GM19395 (cell line): ENCODE measurements around the gene DOCK6.
"Not testable (repeated sequence)": the region's sequence is repeated elsewhere in the genome, so short reads cannot be mapped to it uniquely, and the experiment has no call there.

Source experiments
- ATAC-seq: cut with Tn5 transposase; IDR thresholded peaks from one replicate; pipeline ENCODE4 v1.9.1; 2021; ENCODE audit warnings: mild to moderate bottlenecking, moderate library complexity; ENCODE audit not compliant: unreplicated experiment

The DOCK6 gene

GRCh38 chr19:11199517-11199916 lies 62.8 kb downstream of the DOCK6 start:
- no peak for ATAC-seq

GRCh38 chr19:11198769-11199424 lies 63.4 kb downstream of the DOCK6 start:
- ATAC-seq = no peak

- no peak for ATAC-seq
These were observed 64.2 kb downstream of the DOCK6 start for GRCh38 chr19:11198175-11198534.

DNA sequence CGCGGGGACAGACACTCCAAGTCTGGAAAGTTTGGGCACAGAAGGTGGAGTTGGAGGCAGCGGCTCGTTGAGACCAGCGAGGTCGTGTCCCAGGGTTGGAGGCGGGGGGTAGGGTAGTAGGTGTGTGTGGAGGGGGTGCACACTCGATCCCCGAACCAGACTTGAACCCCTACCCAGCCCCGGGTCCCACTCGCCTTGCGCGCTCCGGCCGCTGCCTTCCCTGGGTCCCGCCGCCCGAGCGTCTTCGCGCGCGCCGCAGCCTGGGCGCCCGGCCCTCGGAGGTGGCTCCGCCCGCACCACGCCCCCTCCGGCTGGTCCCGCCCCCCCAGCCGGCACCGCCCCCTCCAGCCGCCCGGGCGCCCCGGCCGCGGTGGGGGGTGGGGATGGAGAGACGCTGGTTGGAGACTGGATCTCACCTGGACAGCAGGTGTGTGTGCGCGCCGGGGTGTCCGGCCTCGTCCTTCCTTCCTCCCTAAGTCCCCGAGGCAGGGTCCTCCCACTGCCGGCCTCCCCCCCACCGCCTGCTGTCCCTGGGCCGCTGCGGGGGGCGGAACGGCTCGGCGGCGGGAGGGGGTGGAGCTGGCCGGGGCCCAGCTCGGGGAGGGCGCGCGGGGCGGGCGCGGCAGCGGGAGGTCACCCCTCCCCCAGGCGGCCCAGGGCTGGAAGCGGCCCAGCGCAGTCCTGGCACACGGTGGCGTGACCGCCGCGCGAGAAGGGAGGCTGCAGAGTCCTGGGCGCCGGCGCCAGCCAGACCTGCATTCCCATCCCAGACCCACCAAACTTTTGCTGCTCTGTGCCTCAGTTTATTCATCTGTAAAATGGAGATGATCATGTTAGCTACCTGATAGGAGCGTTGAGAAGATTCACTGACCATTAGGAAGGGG lies 64.8 kb downstream of the DOCK6 start, which contains the start of gene KANK2:
Gene KANK2 (minus strand): TSS at position 255 of the 884 bp plus-strand sequence. CDS start 3,034 bp downstream, outside the sequence.
- peak; percentile 67 for ATAC-seq

- no peak for ATAC-seq
These were observed 65.7 kb downstream of the DOCK6 start for GRCh38 chr19:11196406-11197287.

DNA sequence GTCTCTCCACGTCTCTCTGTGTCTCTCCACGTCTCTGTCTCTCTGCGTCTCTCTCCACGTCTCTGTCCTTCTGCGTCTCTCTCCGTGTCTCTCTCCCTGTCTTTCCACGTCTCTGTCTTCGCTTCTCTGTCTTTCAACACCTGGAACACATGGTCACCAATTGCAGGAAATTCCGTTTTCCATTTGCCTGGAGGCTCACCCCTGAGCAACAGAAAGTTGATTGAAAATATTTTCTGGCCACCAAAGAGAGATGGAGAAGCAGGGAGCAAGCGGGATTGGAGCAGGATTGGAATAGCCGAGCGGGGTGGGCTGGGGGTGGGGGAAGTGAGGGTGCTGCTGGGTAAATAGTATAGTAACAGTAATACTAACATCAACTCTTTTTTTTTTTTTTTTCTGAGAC lies 66.6 kb downstream of the DOCK6 start:
- ATAC-seq = no peak

GRCh38 chr19:11194656-11195558 lies 67.4 kb downstream of the DOCK6 start:
- ATAC-seq = no peak

GRCh38 chr19:11194173-11194572 lies 68.2 kb downstream of the DOCK6 start:
- no peak for ATAC-seq

DNA sequence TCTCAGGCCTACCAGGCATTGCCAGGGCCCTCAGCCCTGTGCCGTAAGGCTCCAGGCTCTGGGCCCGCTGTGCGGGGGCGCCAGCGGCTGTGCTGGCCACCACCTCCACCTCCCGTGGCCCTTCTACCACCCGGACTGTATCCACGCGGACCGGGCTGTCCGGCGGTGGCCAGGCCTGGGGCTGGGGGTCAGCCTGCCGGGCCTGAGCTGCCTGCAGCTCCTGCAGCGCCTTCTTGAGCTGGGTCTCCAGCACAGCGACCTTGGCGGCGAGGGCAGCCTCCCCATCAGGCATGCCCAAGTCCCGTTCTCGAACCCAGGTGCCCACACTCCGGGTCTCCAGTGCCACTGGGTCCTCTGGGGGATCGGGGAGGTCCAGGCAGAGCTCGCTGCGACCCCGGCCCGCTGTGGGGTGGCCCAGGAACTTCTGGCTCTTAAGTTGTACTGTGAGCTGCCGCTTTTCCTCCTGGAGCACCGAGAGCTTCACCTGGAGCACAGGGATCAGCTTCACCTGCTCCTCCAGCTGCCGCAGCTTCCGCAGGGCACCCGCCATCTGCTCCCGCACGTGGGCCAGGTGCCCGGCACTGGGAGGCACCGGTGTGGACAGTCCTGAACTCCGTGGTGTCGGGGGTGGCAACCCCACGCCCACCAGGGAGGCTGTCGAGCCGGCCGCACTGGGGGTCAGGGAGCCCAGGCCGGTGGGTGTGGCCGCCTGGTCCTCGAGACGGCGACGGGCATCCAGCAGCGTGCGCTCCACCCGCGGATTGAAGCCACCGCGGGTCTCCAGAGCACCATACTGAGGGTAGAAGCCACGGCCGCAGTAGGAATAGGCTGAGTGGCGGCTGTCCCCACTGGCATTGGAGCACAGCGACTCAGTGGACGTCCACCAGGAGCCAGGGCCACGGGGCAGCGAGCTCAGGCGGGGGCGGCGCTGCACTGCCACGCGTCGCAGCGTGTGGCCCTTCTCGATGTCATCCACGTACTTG lies 69.1 kb downstream of the DOCK6 start:
- no peak for ATAC-seq

DNA sequence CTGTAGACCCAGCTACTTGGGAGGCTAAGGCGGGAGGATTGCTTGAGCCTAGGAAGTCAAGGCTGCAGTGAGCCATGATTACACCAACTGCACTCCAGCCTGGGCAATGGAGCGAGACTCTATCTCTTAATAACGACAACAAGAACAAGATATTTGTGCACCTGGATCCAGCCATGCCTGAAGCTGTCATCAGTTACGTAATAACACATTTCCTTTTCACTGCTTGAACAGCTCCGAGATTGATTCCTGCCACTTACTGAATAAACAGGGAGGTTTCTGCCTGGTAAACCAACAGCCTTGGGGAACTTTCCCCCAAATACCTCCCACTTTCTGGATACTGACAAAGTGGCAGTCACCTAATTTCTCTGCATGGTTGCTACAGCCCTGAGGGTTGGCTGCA lies 70.4 kb downstream of the DOCK6 start:
- no peak for ATAC-seq

- ATAC-seq = no peak
These were observed 71.0 kb downstream of the DOCK6 start for GRCh38 chr19:11191273-11191755.

- no peak for ATAC-seq
These were observed 71.8 kb downstream of the DOCK6 start for GRCh38 chr19:11190501-11190900.

GRCh38 chr19:11187441-11187840 lies 74.9 kb downstream of the DOCK6 start:
- ATAC-seq = no peak

DNA sequence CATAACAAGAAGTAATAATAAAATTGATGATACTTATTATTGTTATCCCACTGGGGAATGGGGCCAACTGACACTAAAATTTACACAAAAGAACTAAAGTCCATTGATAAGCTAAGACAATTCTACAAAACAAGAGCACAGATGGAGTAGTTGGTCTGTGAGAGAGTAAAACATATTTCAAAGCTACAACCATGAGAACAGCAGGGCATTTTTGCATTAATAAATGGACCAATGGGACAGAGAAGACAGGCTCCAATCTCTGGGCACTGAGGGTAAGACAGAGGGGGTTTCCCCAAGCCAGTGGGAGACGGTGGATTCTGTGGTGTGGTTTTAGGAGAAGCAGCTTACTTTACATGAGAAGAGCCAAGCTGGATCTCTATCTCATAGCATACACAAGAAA lies 79.3 kb downstream of the DOCK6 start:
- ATAC-seq = no peak

- ATAC-seq = no peak
These were observed 80.8 kb downstream of the DOCK6 start for GRCh38 chr19:11181488-11181887.

- ATAC-seq = not testable (repeated sequence)
These were observed 81.3 kb downstream of the DOCK6 start for GRCh38 chr19:11180975-11181374.

- no peak for ATAC-seq
These were observed 82.0 kb downstream of the DOCK6 start for GRCh38 chr19:11180346-11180745.

DNA sequence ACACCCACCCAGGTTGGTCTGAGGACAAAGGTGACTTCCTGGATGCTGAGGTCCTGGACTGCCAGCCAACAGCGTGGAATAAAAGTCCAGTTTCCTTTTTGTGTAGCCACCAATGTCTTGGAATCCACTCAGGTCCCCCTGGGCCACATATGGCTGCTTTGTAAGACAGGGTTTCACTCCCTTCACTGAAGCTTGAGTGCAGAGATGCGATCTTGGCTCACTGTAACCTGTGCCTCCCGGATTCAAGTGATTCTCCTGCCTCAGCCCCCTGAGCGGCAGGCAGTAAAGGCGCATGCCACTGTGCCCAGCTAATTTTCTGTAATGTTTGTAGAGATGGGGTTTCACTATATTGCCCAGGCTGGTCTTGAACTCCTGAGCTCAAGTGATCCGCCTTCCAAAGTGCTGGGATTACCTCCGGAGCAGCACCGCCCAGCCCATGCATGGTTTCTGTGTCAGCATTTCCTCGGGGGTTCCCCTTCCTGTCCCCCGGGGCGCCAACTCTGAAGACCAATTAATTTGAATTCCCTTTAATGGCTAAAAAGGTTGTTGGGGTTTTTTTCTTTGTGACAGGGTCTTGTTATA lies 82.5 kb downstream of the DOCK6 start:
- ATAC-seq = no peak

DNA sequence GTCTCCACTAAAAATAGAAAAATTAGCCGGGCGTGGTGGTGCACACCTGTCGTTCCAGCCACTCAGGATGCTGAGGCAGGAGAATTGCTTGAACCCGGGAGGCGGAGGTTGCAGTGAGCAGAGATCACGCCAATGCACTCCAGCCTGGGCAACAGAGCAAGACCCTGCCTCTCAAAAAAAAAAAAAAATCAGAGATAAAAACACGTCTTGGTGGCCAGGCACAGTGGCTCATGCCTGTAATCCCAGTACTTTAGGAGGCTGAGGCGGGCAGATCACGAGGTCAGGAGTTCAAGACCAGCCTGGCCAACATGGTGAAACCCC lies 83.2 kb downstream of the DOCK6 start:
- ATAC-seq = not testable (repeated sequence)
